Endothelial cell of umbilical vein (primary cell): ENCODE results near the gene RAD50. TPM values are rescaled to one million over a fixed set of nuclear protein-coding genes. Genes with fewer than 3 reads are reported as not detected.

ENCODE experiments used
- BruUV-seq: library from RNA; stranded (reverse); fragments of 400-500 nt; replicated peaks from 2 replicates; lab custom pipeline; 2021; lab: Mats Ljungman, UMichigan
- CTCF ChIA-PET: fragments of 300-600, 350-600 bp; sonication (Branson Sonifier 250); formaldehyde crosslinking; loops from one replicate; lab custom pipeline; 2021; ENCODE audit warnings: antibody characterized with exemption, inconsistent platforms; lab: Charles Lee
- POLR2A ChIA-PET: fragments of 300-600, 350-600 bp; sonication (Branson Sonifier 250); formaldehyde crosslinking; loops from one replicate; lab custom pipeline; 2021; ENCODE audit warnings: antibody characterized with exemption, inconsistent platforms; lab: Charles Lee
- DNase-seq: peaks from one replicate; pipeline ENCODE4 v3.0.0-alpha.2; 2011; ENCODE audit warnings: low read depth, low spot score
- FAIRE-seq: peaks from 2 replicates; lab custom pipeline; 2011; peaks lifted over from hg19 to GRCh38; lab: Jason Lieb, UNC
- H2AFZ ChIP-seq: 2 replicates; pipeline ENCODE4 v1.6.0; 2012; ENCODE audit warnings: low read depth, low read length, control low read depth, inconsistent platforms
- H3K27ac ChIP-seq: 2 replicates; pipeline ENCODE4 v1.5.1; 2011; ENCODE audit warnings: low read depth, mild to moderate bottlenecking, control low read depth, low read length, moderate library complexity; ENCODE audit not compliant: insufficient read depth
- H3K27me3 ChIP-seq, 2 experiments: 2 replicates each; pipeline versions ENCODE4 v1.6.0 to v1.6.1; 2011; ENCODE audit warnings: low read length in 2 of 2, mixed read lengths in 1 of 2; ENCODE audit not compliant: control insufficient read depth in 2 of 2, insufficient read depth in 2 of 2
- H3K36me3 ChIP-seq, 2 experiments: 2 replicates in 1 of 2; 3 replicates in 1 of 2; pipeline ENCODE4 v1.5.1; 2011; ENCODE audit warnings: low read length in 2 of 2, mild to moderate bottlenecking in 1 of 2, moderate library complexity in 1 of 2; ENCODE audit not compliant: control insufficient read depth in 2 of 2, insufficient read depth in 2 of 2; ENCODE audit errors: extremely low read depth in 1 of 2
- H3K4me1 ChIP-seq: 3 replicates; pipeline ENCODE4 v1.5.1; 2011; ENCODE audit warnings: mild to moderate bottlenecking, low read length; ENCODE audit not compliant: control insufficient read depth, insufficient read depth; ENCODE audit errors: extremely low read depth
- H3K4me2 ChIP-seq: 2 replicates; pipeline ENCODE4 v1.6.1; 2011; ENCODE audit warnings: low read length, control low read depth, mixed read lengths; ENCODE audit not compliant: insufficient read depth
- H3K4me3 ChIP-seq, 3 experiments: fragments of 200-600 bp in 1 of 3; sonication (generic), shearing (Covaris generic) in 1 of 3; replicated peaks in 1 of 3; 2 replicates each; pipeline ENCODE4 v1.5.1; 2011 to 2016; ENCODE audit warnings: control low read depth in 3 of 3, low read length in 3 of 3, mild to moderate bottlenecking in 2 of 3, inconsistent platforms in 1 of 3, low read depth in 1 of 3, moderate library complexity in 1 of 3; ENCODE audit not compliant: insufficient read depth in 1 of 3
- H3K79me2 ChIP-seq: 2 replicates; pipeline ENCODE4 v1.6.0; 2012; ENCODE audit warnings: low read length, inconsistent platforms; ENCODE audit not compliant: control insufficient read depth, insufficient read depth
- H3K9ac ChIP-seq: replicated peaks from 2 replicates; pipeline ENCODE3; 2011; ENCODE audit warnings: low read length, control low read depth; ENCODE audit not compliant: insufficient read depth; ENCODE audit errors: extremely low read depth
- H3K9me1 ChIP-seq: replicated peaks from 3 replicates; pipeline ENCODE4 v1.6.0; 2011; ENCODE audit warnings: mild to moderate bottlenecking, low read length; ENCODE audit not compliant: control insufficient read depth, insufficient read depth; ENCODE audit errors: extremely low read depth
- H3K9me3 ChIP-seq: replicated peaks from 2 replicates; pipeline ENCODE4 v1.5.1; 2012; ENCODE audit warnings: low read length, inconsistent platforms; ENCODE audit not compliant: control insufficient read depth, insufficient read depth
- H4K20me1 ChIP-seq: replicated peaks from 2 replicates; pipeline ENCODE3; 2011; ENCODE audit warnings: mild to moderate bottlenecking, low read length; ENCODE audit not compliant: control insufficient read depth, insufficient read depth; ENCODE audit errors: extremely low read depth
- CTCF ChIP-seq, 2 donors: IDR thresholded peaks; 1 replicate in 1 of 2; 2 replicates in 1 of 2; pipeline ENCODE4 v1.5.1; 2011; ENCODE audit warnings: low read length in 2 of 2, mild to moderate bottlenecking in 2 of 2, moderate library complexity in 2 of 2, control low read depth in 1 of 2, inconsistent platforms in 1 of 2, low read depth in 1 of 2; ENCODE audit not compliant: insufficient read depth in 1 of 2; ENCODE audit errors: extremely low read depth in 1 of 2
- EZH2 ChIP-seq: IDR thresholded peaks from 2 replicates; pipeline ENCODE4 v1.6.1; 2012; ENCODE audit warnings: borderline replicate concordance, low read depth, mild to moderate bottlenecking, moderate library complexity, low read length, inconsistent platforms; ENCODE audit not compliant: severe bottlenecking
- FOS ChIP-seq: IDR thresholded peaks from 2 replicates; pipeline ENCODE4 v1.6.1; 2011; ENCODE audit warnings: mild to moderate bottlenecking, low read length, moderate library complexity, borderline replicate concordance; ENCODE audit not compliant: insufficient read depth
- GATA2 ChIP-seq: IDR thresholded peaks from 2 replicates; pipeline ENCODE4 v1.7.0; 2011; ENCODE audit warnings: low read depth, mild to moderate bottlenecking, moderate library complexity, mixed read lengths, low read length; ENCODE audit not compliant: insufficient read length, insufficient read depth
- JUN ChIP-seq: IDR thresholded peaks from 2 replicates; pipeline ENCODE4 v1.6.1; 2011; ENCODE audit warnings: borderline replicate concordance, low read depth; ENCODE audit not compliant: insufficient read length, insufficient read depth
- MAX ChIP-seq: IDR thresholded peaks from 2 replicates; pipeline ENCODE4 v1.6.1; 2011; ENCODE audit not compliant: insufficient read depth, insufficient read length
- MYC ChIP-seq: IDR thresholded peaks from one replicate; pipeline ENCODE4 v1.6.1; 2011; ENCODE audit warnings: mild to moderate bottlenecking, low read depth, low read length
- POLR2A ChIP-seq: IDR thresholded peaks from 2 replicates; pipeline ENCODE4 v1.6.1; 2012; ENCODE audit warnings: low read depth, mild to moderate bottlenecking, control low read depth, low read length
- POLR2AphosphoS5 ChIP-seq: IDR thresholded peaks from 2 replicates; pipeline ENCODE4 v1.6.1; 2012; ENCODE audit warnings: low read depth, mild to moderate bottlenecking, control low read depth, low read length, moderate library complexity; ENCODE audit not compliant: insufficient read depth
- dilution Hi-C: fragments of 300-500 bp; cut with MboI; formaldehyde crosslinking; loops from one replicate; pipeline ENCODE4 v1.15.0; 2019; ENCODE audit warnings: low sequenced_read_pairs; ENCODE audit not compliant: extremely low pct_ligation_motif_present
- intact Hi-C: fragments of 100-400 bp; cut with micrococcal nuclease; formaldehyde crosslinking; loops from one replicate; pipeline ENCODE4 v1.10.0; 2022
- polyA plus RNA-seq, 4 experiments: library from polyadenylated mRNA; depleted of rRNA in 3 of 4; stranded (reverse) in 3 of 4; unstranded in 1 of 4; fragments of >200 nt; gene quantifications; 2 replicates each; pipeline versions ENCODE4 v1.2.1 to v1.2.3, GENCODE V29; 2011 to 2012; ENCODE audit warnings: missing spikeins in 1 of 4
- total RNA-seq: library from RNA; stranded (reverse); gene quantifications from 2 replicates; pipeline ENCODE4 v1.2.3, GENCODE V29; 2021

RAD50 gene
- total and polyA plus RNA-seq, 2 donors (not counting 3 experiments of a cell fraction or from before 2014, with no cell fraction given) = 6.1 to 20.4 TPM

GRCh38 chr5:132559383-132560060 lies 2.7 kb downstream of the RAD50 start:
- peaks cover 0 to 4% of the 10 kb centered on the region in 2 experiments for H3K36me3 ChIP-seq
- H4K20me1 ChIP-seq = no peaks in the 10 kb centered on the region
- ChIA-PET POLR2A (no interaction called here), CTCF (interaction anchor here (1.2 kb wide), 1 partner anchor 158 kb away, joined by 3 read pairs; no protein-coding TSS in a partner anchor)
- BruUV-seq = no TSS peak
- no peak for TF ChIP-seq FOS
- DNase-seq (no peak), FAIRE-seq (no peak)
- dilution Hi-C loops = no loop called here
- H3K9me1 ChIP-seq = no peaks in the 10 kb centered on the region
- no peak overlapping the region for H2AFZ ChIP-seq
- H3K27ac ChIP-seq = no peak overlapping the region
- peaks cover 4% of the 10 kb centered on the region for H3K79me2 ChIP-seq
- no peak overlapping the region for H3K4me2 ChIP-seq
- intact Hi-C loops = no loop called here
- no peaks in the 10 kb centered on the region for H3K9me3 ChIP-seq
- peaks cover 15% of the 10 kb centered on the region for H3K4me1 ChIP-seq
- H3K27me3 ChIP-seq = no peaks in the 10 kb centered on the region
- H3K4me3 ChIP-seq = no peak overlapping the region
- H3K9ac ChIP-seq = no peak overlapping the region

- intact Hi-C loops = no loop called here
- Histone ChIP-seq H3K79me2 (peaks cover 4% of the 10 kb centered on the region), H3K9me3 (no peaks in the 10 kb centered on the region), H3K27ac (no peak overlapping the region), H3K27me3 (no peaks in the 10 kb centered on the region), H3K4me3 (no peak overlapping the region), H3K9ac (no peak overlapping the region), H2AFZ (no peak overlapping the region), H3K4me2 (no peak overlapping the region), H3K4me1 (peaks cover 12% of the 10 kb centered on the region), H3K36me3 (peaks cover 3 to 4% of the 10 kb centered on the region in 2 experiments), H3K9me1 (no peaks in the 10 kb centered on the region), H4K20me1 (no peaks in the 10 kb centered on the region)
- BruUV-seq = no TSS peak
- ChIA-PET CTCF (interaction anchor here (1.2 kb wide), 1 partner anchor 16 kb away, joined by 3 read pairs; no protein-coding TSS in a partner anchor), POLR2A (interaction anchor here (0.7 kb wide), 1 partner anchor 65 kb away, joined by 6 read pairs; no protein-coding TSS in a partner anchor)
- dilution Hi-C loops = no loop called here
- DNase-seq (no peak), FAIRE-seq (no peak)
- TF ChIP-seq CTCF (IDR thresholded peaks at IDR 0.05; ENCODE audit: extremely low read depth in 1 of 2, insufficient read depth in 1 of 2, low read depth in 1 of 2, low read length in 2 of 2) = no peak
- TF ChIP-seq EZH2 = no peak
- TF ChIP-seq FOS = no peak
- TF ChIP-seq JUN = no peak
- no peak for TF ChIP-seq MYC
- no peak for TF ChIP-seq POLR2AphosphoS5
- no peak for TF ChIP-seq MAX
- TF ChIP-seq GATA2 = no peak
- no peak for TF ChIP-seq POLR2A
These were observed 4.8 kb downstream of the RAD50 start for GRCh38 chr5:132561601-132562000.
